Measurements from ENCODE around the gene ATP8A1. TPM values are rescaled to one million over a fixed set of nuclear protein-coding genes. Genes with fewer than 3 reads are reported as not detected.

Gene ATP8A1
- polyA plus RNA-seq, 4 donors, result 5.1 to 90.1 (median 9.4) TPM

DNA sequence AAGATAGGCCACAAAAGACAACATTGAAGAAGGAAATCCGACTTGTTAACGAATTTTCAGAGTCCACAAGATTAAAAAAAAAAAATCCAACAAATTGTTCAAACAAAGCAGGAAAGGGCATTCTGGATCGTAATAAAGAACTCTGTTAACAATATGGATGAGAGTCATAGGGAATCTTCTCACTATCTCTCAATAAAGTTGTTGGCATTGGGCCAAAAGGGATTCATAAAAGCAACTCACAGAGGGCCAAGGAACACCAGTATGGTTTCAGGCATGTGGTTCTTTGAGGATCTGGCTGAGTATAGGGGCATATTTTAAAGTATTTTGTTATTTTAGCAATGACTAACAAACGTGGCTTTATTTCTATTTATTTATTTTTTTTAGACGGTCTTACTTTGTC, 210.1 kb downstream of the ATP8A1 start:
- WGBS, 3 donors, result 61 to 68% (median 65%) methylated on average over 5 of the region's 5 CpGs
- DNase-seq (no peak), FAIRE-seq (no peak)
- no peaks in the 10 kb centered on the region for H3K9me3 ChIP-seq (ENCODE audit: control insufficient read depth in 2 of 2, insufficient read depth in 1 of 2, low read depth in 1 of 2, low read length in 1 of 2)
- H3K27me3 ChIP-seq (ENCODE audit: control insufficient read depth in 3 of 3, insufficient read depth in 3 of 3, low read length in 3 of 3), result no peaks in the 10 kb centered on the region
- H3K27ac ChIP-seq (ENCODE audit: low read depth in 1 of 3, low read length in 2 of 3), result no peak overlapping the region
- no peak overlapping the region for H3K4me3 ChIP-seq (ENCODE audit: low read depth in 1 of 3, low read length in 3 of 3)
- H3K4me1 ChIP-seq (ENCODE audit: control insufficient read depth in 3 of 3, insufficient read depth in 2 of 3, low read depth in 1 of 3, low read length in 2 of 3), result no peaks in the 10 kb centered on the region
- peaks cover 2 to 14% (median 4%) of the 10 kb centered on the region in 3 donors for H3K36me3 ChIP-seq (ENCODE audit: control insufficient read depth in 3 of 3, insufficient read depth in 2 of 3, low read depth in 1 of 3, low read length in 3 of 3)

DNA sequence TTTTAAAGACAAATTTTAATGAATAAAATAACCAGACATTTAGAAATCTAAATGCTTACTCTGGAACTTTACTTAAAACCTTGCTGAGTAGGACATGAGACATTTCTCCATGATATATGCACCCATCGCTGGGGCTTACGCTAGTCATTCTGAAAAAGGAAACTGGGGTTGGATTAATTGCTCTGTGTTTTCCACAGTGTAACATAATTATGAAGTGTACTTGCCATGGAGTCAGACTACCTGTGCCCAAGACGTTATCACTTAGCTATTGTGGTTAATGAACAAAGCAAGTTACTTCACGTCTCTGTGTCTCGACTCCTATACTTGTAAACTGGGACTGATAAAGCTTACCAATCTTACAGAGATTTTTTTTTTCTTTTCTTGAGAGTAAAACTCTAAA, 211.9 kb downstream of the ATP8A1 start:
- H3K9me3 ChIP-seq (ENCODE audit: control insufficient read depth in 2 of 2, insufficient read depth in 1 of 2, low read depth in 1 of 2, low read length in 1 of 2), result no peaks in the 10 kb centered on the region
- H3K4me1 ChIP-seq (ENCODE audit: control insufficient read depth in 3 of 3, insufficient read depth in 2 of 3, low read depth in 1 of 3, low read length in 2 of 3), result no peaks in the 10 kb centered on the region
- FAIRE-seq, result no peak
- no peaks in the 10 kb centered on the region for H3K27me3 ChIP-seq (ENCODE audit: control insufficient read depth in 3 of 3, insufficient read depth in 3 of 3, low read length in 3 of 3)
- 84 to 87% (median 87%) methylated on average over 5 of the region's 5 CpGs for WGBS, 3 donors
- DNase-seq, result no peak
- H3K27ac ChIP-seq (ENCODE audit: low read depth in 1 of 3, low read length in 2 of 3), result no peak overlapping the region
- H3K36me3 ChIP-seq (ENCODE audit: control insufficient read depth in 3 of 3, insufficient read depth in 2 of 3, low read depth in 1 of 3, low read length in 3 of 3), result peaks cover 0 to 8% (median 4%) of the 10 kb centered on the region in 3 donors
- H3K4me3 ChIP-seq (ENCODE audit: low read depth in 1 of 3, low read length in 3 of 3), result no peak overlapping the region

DNA sequence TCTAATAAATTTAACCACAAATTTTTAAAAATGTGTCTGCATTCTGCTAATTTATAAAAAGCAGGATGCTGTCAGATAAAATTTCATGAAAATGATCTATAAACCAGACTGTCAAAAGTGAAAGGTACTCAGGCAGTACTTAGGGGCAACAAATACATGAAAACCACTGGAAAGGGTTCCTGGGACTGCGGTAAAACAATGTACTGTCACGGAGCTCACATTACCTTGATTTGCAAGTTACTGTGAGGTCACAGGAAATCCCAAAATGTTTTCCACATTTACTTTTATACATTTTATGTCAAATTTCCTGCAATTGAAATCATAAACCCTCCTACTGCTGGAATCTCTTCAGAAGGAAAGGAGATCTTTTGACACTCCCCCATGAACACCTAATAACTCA, 214.3 kb downstream of the ATP8A1 start:
- no peak for FAIRE-seq
- no peak overlapping the region for H3K27ac ChIP-seq (ENCODE audit: low read depth in 1 of 3, low read length in 2 of 3)
- no peak overlapping the region for H3K4me3 ChIP-seq (ENCODE audit: low read depth in 1 of 3, low read length in 3 of 3)
- H3K36me3 ChIP-seq (ENCODE audit: control insufficient read depth in 3 of 3, insufficient read depth in 2 of 3, low read depth in 1 of 3, low read length in 3 of 3), result peaks cover 0 to 8% (median 8%) of the 10 kb centered on the region in 3 donors
- H3K27me3 ChIP-seq (ENCODE audit: control insufficient read depth in 3 of 3, insufficient read depth in 3 of 3, low read length in 3 of 3), result no peaks in the 10 kb centered on the region
- H3K4me1 ChIP-seq (ENCODE audit: control insufficient read depth in 3 of 3, insufficient read depth in 2 of 3, low read depth in 1 of 3, low read length in 2 of 3), result no peaks in the 10 kb centered on the region
- 83 to 100% (median 95%) methylated on average over 2 of the region's 2 CpGs for WGBS, 3 donors
- H3K9me3 ChIP-seq (ENCODE audit: control insufficient read depth in 2 of 2, insufficient read depth in 1 of 2, low read depth in 1 of 2, low read length in 1 of 2), result no peaks in the 10 kb centered on the region
- DNase-seq, result no peak

DNA sequence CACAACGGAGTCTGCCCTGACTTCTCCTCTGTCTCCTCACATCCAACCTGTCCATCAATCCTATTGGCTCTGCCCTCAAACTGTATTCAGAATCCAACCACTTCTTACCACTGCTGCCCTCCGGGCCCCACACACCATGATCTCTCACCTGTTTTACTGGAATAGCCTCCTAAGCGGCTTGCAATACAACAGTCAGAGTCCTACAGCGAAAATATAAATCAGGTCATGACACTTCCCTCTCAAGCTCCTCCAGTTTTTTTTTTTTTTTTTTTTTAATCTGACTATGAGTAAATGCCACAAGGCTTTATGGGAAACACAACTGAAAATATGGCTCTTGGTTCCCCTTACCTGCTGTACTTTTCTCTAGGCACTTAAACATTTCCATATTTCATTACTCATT, 216.8 kb downstream of the ATP8A1 start:
- H3K4me1 ChIP-seq (ENCODE audit: control insufficient read depth in 3 of 3, insufficient read depth in 2 of 3, low read depth in 1 of 3, low read length in 2 of 3), result no peaks in the 10 kb centered on the region
- 97 to 99% (median 99%) methylated on average over 4 of the region's 4 CpGs for WGBS, 3 donors
- H3K36me3 ChIP-seq (ENCODE audit: control insufficient read depth in 3 of 3, insufficient read depth in 2 of 3, low read depth in 1 of 3, low read length in 3 of 3), result peaks cover 0 to 13% (median 8%) of the 10 kb centered on the region in 3 donors
- DNase-seq (no peak), FAIRE-seq (no peak)
- no peaks in the 10 kb centered on the region for H3K27me3 ChIP-seq (ENCODE audit: control insufficient read depth in 3 of 3, insufficient read depth in 3 of 3, low read length in 3 of 3)
- no peaks in the 10 kb centered on the region for H3K9me3 ChIP-seq (ENCODE audit: control insufficient read depth in 2 of 2, insufficient read depth in 1 of 2, low read depth in 1 of 2, low read length in 1 of 2)
- H3K27ac ChIP-seq (ENCODE audit: low read depth in 1 of 3, low read length in 2 of 3), result no peak overlapping the region
- no peak overlapping the region for H3K4me3 ChIP-seq (ENCODE audit: low read depth in 1 of 3, low read length in 3 of 3)

DNA sequence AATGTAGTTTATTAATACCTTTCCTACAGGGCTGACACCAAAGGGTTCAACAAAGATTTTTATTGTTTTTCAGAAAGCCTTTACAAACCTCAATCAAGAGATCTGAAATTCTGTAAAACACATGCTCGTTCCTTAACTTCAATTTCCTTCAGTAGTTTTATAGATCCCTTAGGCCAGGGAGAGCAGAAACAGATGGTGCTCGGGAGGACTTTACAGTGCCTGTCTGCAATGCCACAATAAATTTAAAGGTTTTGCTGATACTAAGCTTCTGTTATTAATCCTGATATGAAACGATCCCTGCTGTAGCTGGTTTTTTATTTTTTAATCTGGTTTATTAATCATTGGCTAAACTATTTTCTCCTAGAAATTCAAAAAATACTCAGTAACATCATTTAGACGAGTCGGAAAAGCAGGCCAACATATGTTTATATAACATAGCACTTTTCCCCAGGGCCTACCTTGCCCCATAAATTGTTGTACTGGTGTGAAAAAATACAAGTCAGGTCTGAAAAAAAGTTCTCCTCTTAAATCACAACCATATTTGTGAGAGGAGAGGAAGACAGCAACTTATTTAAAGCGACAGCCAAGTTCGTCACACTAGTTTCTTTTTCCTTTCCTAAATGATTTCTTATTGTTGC, 219.9 kb downstream of the ATP8A1 start:
- no peaks in the 10 kb centered on the region for H3K9me3 ChIP-seq (ENCODE audit: control insufficient read depth in 2 of 2, insufficient read depth in 1 of 2, low read depth in 1 of 2, low read length in 1 of 2)
- no peak overlapping the region for H3K27ac ChIP-seq (ENCODE audit: low read depth in 1 of 3, low read length in 2 of 3)
- H3K4me1 ChIP-seq (ENCODE audit: control insufficient read depth in 3 of 3, insufficient read depth in 2 of 3, low read depth in 1 of 3, low read length in 2 of 3), result no peaks in the 10 kb centered on the region
- FAIRE-seq, result no peak
- no peaks in the 10 kb centered on the region for H3K27me3 ChIP-seq (ENCODE audit: control insufficient read depth in 3 of 3, insufficient read depth in 3 of 3, low read length in 3 of 3)
- peak; percentile 8 to 34 for DNase-seq
- WGBS, 3 donors, result 54 to 71% (median 70%) methylated on average over 7 of the region's 7 CpGs
- no peak overlapping the region for H3K4me3 ChIP-seq (ENCODE audit: low read depth in 1 of 3, low read length in 3 of 3)
- peaks cover 0 to 8% (median 6%) of the 10 kb centered on the region in 3 donors for H3K36me3 ChIP-seq (ENCODE audit: control insufficient read depth in 3 of 3, insufficient read depth in 2 of 3, low read depth in 1 of 3, low read length in 3 of 3)

DNA sequence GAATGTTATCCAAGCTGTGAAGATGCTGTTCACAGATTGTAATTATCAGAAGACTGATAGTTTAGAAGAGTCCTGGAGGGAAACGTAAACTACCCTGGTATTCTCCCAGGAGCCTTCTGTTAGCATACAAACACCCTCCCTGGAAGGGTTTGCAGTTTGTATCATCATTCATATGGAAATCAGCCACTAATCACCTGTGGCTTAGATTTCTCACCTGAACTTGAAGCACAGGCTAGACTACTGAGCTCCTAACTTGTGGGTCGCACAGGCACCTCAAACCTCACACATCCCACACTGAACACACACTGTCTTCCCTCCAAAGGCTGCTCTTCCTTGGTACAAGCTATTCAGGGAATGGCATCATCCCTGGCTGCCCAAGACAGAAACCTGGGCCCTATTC, 228.9 kb downstream of the ATP8A1 start:
- FAIRE-seq (no peak), DNase-seq (no peak)
- H3K4me1 ChIP-seq (ENCODE audit: control insufficient read depth in 3 of 3, insufficient read depth in 2 of 3, low read depth in 1 of 3, low read length in 2 of 3), result no peaks in the 10 kb centered on the region
- H3K27ac ChIP-seq (ENCODE audit: low read depth in 1 of 3, low read length in 2 of 3), result no peak overlapping the region
- peaks cover 0 to 11% (median 4%) of the 10 kb centered on the region in 3 donors for H3K36me3 ChIP-seq (ENCODE audit: control insufficient read depth in 3 of 3, insufficient read depth in 2 of 3, low read depth in 1 of 3, low read length in 3 of 3)
- 94 to 100% (median 94%) methylated on average over 2 of the region's 2 CpGs for WGBS, 3 donors
- no peaks in the 10 kb centered on the region for H3K27me3 ChIP-seq (ENCODE audit: control insufficient read depth in 3 of 3, insufficient read depth in 3 of 3, low read length in 3 of 3)
- no peak overlapping the region for H3K4me3 ChIP-seq (ENCODE audit: low read depth in 1 of 3, low read length in 3 of 3)
- no peaks in the 10 kb centered on the region for H3K9me3 ChIP-seq (ENCODE audit: control insufficient read depth in 2 of 2, insufficient read depth in 1 of 2, low read depth in 1 of 2, low read length in 1 of 2)

DNA sequence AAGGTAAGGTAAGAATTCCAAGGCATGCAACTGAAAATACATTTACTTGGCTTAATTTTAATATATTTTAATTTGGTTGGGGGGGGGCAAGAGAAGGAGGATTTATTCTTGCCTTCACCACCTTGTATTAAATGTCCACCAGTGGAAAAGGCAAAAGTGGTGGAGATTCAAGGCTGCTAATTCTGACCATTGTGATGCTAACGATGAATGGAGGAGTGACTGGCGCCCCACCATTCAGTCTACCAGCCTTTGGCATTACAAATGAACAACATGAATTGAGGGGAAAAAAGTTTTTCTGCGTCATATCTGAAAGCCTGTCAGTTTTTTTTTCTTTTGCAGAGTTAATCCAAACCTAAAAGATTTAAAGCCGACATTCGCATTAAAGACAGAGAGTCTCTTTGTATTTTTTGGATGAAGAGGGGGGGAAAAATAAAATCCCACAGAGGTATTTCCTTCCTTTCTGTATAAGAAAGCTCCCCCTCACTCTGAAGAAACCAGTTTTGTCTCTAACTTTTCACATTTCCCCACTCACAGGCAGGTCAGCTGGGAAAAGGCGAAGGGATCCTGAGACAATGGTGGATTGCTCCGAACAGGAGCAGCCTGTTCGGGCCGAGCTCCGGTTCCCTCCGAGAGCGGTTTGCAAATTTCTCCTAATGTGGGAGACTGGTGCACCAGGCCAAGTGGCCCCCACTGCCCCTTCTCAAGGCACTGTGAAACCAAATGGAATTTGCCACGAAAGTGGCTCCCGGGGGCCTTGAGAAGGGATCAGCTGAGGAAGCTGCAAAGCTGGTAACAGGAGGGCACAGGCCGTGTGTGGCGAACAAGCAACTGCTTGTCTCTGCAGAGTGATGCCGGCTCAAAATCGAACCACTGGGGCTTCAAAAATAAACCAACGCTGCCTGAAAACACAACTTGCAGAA, 231.5 kb downstream of the ATP8A1 start:
- FAIRE-seq (no peak), DNase-seq (no peak)
- Histone ChIP-seq H3K27me3 (ENCODE audit: control insufficient read depth in 3 of 3, insufficient read depth in 3 of 3, low read length in 3 of 3) (no peaks in the 10 kb centered on the region), H3K36me3 (ENCODE audit: control insufficient read depth in 3 of 3, insufficient read depth in 2 of 3, low read depth in 1 of 3, low read length in 3 of 3) (peaks cover 0 to 16% (median 10%) of the 10 kb centered on the region in 3 donors), H3K4me3 (ENCODE audit: low read depth in 1 of 3, low read length in 3 of 3) (no peak overlapping the region), H3K27ac (ENCODE audit: low read depth in 1 of 3, low read length in 2 of 3) (no peak overlapping the region), H3K9me3 (ENCODE audit: control insufficient read depth in 2 of 2, insufficient read depth in 1 of 2, low read depth in 1 of 2, low read length in 1 of 2) (no peaks in the 10 kb centered on the region), H3K4me1 (ENCODE audit: control insufficient read depth in 3 of 3, insufficient read depth in 2 of 3, low read depth in 1 of 3, low read length in 2 of 3) (no peaks in the 10 kb centered on the region)
- WGBS, 3 donors, result 93 to 98% (median 97%) methylated on average over 19 of the region's 19 CpGs

DNA sequence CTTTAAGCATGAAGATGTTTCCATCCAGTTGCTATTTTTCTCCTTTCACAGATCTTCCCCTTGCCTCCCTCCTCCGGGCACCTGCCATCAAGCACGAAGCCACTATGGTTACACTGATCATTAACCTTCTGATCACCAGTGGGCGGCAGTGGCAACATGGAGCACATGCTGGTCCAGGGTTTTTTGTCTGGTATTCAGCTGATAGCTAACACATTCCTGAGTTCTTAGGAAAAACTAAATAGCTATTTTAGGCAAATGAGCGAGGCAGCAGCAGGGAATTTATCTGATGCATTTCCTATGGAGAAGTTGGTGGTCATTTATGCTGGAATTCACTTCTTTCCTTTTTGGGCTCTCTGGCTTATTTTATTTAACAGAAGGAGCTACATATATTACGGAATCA, 236.8 kb downstream of the ATP8A1 start:
- Histone ChIP-seq H3K36me3 (ENCODE audit: control insufficient read depth in 3 of 3, insufficient read depth in 2 of 3, low read depth in 1 of 3, low read length in 3 of 3) (peaks cover 0 to 10% (median 10%) of the 10 kb centered on the region in 3 donors), H3K27ac (ENCODE audit: low read depth in 1 of 3, low read length in 2 of 3) (no peak overlapping the region), H3K27me3 (ENCODE audit: control insufficient read depth in 3 of 3, insufficient read depth in 3 of 3, low read length in 3 of 3) (no peaks in the 10 kb centered on the region), H3K4me1 (ENCODE audit: control insufficient read depth in 3 of 3, insufficient read depth in 2 of 3, low read depth in 1 of 3, low read length in 2 of 3) (no peaks in the 10 kb centered on the region), H3K9me3 (ENCODE audit: control insufficient read depth in 2 of 2, insufficient read depth in 1 of 2, low read depth in 1 of 2, low read length in 1 of 2) (no peaks in the 10 kb centered on the region), H3K4me3 (ENCODE audit: low read depth in 1 of 3, low read length in 3 of 3) (no peak overlapping the region)
- 80 to 97% (median 93%) methylated on average over 5 of the region's 5 CpGs for WGBS, 3 donors
- DNase-seq (no peak), FAIRE-seq (no peak)
